ENCODE measurements around the gene CSGALNACT2. TPM values are rescaled to one million over a fixed set of nuclear protein-coding genes. Genes with fewer than 3 reads are reported as not detected.
A peak's percentile ranks its signal among the peaks of the same experiment; 100 is the strongest.

The CSGALNACT2 gene
- total RNA-seq, 2 donors from 2014 or later, result 4.7 to 6.7 TPM

DNA sequence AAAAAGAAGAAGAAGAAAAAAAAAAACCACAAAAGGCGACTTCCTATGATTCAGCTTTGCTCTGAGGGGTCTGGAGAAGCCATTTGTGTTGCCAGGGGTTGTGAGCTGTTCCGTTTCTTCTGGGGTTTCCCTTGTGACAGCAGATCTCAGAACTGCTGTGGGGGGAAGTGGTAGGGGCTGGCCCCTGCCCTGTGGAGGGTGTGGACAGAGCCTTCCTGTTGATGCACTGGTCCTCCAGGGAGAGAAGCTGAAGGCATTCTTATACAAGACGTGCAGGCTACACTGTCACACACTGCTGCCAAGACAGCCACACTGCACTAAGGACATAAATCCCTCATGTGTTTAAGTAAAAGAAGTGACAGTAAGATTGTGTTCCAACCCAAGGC is 17.3 kb upstream of the CSGALNACT2 start:
- peak in 1 of 2 donors; percentile 47 for DNase-seq

GRCh38 chr10:43121444-43121843 is 16.8 kb upstream of the CSGALNACT2 start:
- DNase-seq (no peak), ATAC-seq (no peak)
- intact Hi-C loops (cut with DNase I, micrococcal nuclease), result no loop called here

More for the DNA sequence above, 17.3 kb upstream of the CSGALNACT2 start:
- ATAC-seq, result no peak
- intact Hi-C loops (cut with DNase I, micrococcal nuclease), result no loop called here

DNA sequence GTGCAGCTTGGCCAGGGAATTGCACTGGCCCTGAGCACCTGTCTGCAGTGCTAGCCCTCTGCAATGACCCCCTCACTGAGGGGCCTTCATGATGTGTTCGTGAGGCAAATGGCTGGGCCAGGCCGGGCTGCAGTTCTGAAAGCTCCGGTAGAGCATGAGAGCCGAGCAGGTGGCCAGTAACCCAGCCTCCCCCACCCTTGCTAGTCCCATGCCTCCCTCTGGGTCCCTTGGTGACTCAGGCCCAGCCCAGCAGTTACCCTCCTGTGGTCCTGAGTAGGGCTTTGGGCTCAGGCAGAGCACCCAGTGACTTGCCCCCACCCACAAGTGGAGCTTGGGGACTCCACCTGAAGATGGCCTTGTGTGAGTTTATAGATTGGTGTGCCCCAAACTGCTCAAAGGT is 16.1 kb upstream of the CSGALNACT2 start:
- intact Hi-C loops (cut with DNase I, micrococcal nuclease), result no loop called here
- DNase-seq (no peak), ATAC-seq (no peak)

GRCh38 chr10:43122826-43123225 is 15.4 kb upstream of the CSGALNACT2 start:
- no peak for DNase-seq
- ATAC-seq, result no peak
- intact Hi-C loops (cut with DNase I, micrococcal nuclease), result no loop called here

DNA sequence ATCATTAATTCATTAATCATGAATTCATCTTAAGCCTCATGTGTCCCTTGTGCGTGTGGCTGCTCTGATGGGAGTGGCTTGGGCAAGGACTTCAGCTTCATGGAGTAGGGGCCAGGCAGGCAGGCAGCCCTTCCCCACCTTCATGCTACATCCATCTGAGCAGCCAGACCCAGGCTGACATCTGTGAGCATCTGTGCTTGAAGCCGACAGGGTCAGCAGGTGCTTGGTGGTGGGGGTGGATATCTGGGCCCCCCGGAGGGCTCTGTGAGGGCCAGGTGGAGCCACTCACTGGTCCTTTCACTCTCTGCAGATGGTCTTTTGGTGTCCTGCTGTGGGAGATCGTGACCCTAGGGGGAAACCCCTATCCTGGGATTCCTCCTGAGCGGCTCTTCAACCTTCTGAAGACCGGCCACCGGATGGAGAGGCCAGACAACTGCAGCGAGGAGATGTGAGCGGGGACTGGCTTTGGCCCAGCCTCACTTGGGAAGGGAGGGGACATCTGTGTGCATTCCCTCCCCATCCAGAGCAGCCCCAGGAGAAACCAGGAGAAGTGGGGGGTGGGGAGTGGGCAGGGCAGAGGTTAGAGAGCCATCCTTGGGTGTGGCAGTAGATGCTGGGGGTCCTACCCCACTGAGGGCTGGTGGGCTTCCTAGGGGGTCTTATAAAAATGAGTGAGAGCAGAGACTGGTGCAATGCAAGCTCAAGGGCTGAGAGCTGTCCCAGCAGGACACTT is 14.7 kb upstream of the CSGALNACT2 start:
- ATAC-seq, result no peak
- intact Hi-C loops (cut with DNase I, micrococcal nuclease), result no loop called here
- DNase-seq, result peak in 1 of 2 donors; percentile 1

GRCh38 chr10:43124094-43124521 is 14.1 kb upstream of the CSGALNACT2 start:
- intact Hi-C loops (cut with DNase I, micrococcal nuclease), result no loop called here
- ATAC-seq (no peak), DNase-seq (peak in 1 of 2 donors; percentile 1)

GRCh38 chr10:43124574-43125273 is 13.5 kb upstream of the CSGALNACT2 start:
- DNase-seq, result no peak
- intact Hi-C loops (cut with DNase I, micrococcal nuclease), result no loop called here
- ATAC-seq, result no peak

DNA sequence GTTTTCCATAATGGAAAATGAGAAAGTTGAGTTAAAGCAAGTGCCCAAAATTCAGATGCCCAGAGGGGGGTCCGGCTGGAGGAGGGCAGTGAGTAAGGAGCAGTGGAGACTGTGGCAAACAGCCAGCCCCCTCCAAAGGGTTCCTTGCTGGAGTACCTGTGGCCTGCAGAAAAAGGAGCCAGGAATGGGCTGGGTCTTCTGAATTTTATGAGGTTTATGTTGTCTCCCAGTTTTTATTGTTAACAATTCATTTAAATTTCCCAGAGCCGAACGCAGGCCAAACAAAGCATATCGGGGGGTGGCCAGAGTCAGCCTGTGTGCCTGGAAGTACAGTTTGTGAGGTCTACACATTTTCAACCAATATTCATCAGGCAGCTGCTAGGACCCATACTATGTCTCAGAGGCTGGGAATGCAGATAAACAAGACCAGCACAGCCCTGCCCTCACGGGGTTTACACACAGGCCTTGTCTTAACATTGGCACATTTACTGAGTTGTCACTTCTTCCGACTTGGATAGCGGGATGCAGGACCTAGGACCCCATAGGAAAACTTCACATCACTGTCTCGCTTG is 12.9 kb upstream of the CSGALNACT2 start:
- ATAC-seq (no peak), DNase-seq (no peak)
- intact Hi-C loops (cut with DNase I, micrococcal nuclease), result no loop called here

DNA sequence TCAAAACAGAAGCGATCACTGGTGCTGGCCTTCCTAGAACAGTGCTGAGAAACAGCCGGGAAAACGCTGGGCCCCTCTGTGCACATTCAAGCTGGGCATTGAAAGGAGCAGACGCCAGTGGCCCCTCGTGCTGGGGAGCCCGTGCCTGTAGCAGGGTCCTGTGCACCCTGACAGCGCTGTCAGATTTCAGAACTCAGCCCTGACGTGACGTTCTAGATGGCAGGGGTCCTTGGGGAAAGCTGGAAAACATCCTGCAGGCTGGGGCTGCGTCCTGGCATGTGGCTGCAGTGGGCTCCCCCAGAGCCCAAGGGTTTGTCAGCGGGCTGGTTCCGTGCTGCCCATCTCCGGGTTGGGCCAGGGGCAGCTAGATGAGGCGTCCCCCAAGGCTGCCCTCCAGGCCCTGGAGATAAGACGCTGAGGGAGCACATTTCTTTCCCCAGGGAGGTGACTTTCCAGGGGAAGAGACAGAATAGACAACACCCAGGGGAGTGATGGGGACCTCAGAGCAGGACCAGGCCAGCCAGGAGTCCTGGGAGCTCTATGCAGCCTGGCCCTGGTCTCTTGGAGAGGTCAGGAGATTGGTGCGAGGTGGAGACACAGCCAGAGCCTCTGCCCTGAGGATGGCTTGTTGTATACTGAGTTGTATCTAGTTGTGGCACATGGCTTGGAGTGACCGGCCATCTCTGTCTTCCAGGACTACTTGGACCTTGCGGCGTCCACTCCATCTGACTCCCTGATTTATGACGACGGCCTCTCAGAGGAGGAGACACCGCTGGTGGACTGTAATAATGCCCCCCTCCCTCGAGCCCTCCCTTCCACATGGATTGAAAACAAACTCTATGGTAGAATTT is 12.1 kb upstream of the CSGALNACT2 start:
- ATAC-seq, result no peak

DNA sequence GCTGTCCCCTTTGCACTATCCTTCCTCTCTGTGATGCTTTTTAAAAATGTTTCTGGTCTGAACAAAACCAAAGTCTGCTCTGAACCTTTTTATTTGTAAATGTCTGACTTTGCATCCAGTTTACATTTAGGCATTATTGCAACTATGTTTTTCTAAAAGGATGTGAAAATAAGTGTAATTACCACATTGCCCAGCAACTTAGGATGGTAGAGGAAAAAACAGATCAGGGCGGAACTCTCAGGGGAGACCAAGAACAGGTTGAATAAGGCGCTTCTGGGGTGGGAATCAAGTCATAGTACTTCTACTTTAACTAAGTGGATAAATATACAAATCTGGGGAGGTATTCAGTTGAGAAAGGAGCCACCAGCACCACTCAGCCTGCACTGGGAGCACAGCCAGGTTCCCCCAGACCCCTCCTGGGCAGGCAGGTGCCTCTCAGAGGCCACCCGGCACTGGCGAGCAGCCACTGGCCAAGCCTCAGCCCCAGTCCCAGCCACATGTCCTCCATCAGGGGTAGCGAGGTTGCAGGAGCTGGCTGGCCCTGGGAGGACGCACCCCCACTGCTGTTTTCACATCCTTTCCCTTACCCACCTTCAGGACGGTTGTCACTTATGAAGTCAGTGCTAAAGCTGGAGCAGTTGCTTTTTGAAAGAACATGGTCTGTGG is 11.4 kb upstream of the CSGALNACT2 start:
- intact Hi-C loops (cut with DNase I, micrococcal nuclease), result no loop called here
- ATAC-seq (no peak), DNase-seq (no peak)

More for the DNA sequence above, 12.1 kb upstream of the CSGALNACT2 start:
- DNase-seq, result no peak
- intact Hi-C loops (cut with DNase I, micrococcal nuclease), result no loop called here

DNA sequence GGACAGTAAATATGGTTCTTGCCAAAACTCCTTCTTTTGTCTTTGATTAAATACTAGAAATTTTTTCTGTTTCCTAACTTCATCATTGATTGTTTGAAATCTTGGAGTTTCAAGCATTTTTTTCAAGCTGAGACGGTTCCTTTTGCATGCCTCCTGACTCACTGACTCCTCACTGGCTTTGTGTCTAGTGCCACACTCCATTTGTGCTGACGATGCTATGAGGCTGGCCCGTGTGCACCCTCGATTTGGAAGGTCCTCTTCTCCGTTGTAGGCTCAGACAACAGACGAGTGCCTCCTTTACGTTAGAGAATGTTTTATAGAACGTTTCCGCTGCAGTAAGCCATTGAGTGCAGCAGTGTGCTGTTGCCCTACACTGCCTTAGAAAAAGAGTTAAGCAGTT is 10.8 kb upstream of the CSGALNACT2 start:
- DNase-seq (no peak), ATAC-seq (no peak)
- intact Hi-C loops (cut with DNase I, micrococcal nuclease), result no loop called here

DNA sequence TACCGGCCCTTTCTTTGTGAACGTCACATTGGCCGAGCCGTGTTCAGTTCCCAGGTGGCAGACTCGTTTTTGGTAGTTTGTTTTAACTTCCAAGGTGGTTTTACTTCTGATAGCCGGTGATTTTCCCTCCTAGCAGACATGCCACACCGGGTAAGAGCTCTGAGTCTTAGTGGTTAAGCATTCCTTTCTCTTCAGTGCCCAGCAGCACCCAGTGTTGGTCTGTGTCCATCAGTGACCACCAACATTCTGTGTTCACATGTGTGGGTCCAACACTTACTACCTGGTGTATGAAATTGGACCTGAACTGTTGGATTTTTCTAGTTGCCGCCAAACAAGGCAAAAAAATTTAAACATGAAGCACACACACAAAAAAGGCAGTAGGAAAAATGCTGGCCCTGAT is 9.9 kb upstream of the CSGALNACT2 start:
- no peak for DNase-seq
- no peak for ATAC-seq
- intact Hi-C loops (cut with DNase I, micrococcal nuclease), result no loop called here

- intact Hi-C loops (cut with DNase I, micrococcal nuclease), result no loop called here
- ATAC-seq (no peak), DNase-seq (no peak)
These were observed 9.1 kb upstream of the CSGALNACT2 start for GRCh38 chr10:43128958-43129706.

- DNase-seq, result no peak
- intact Hi-C loops (cut with DNase I, micrococcal nuclease), result no loop called here
- no peak for ATAC-seq
These were observed 7.5 kb upstream of the CSGALNACT2 start for GRCh38 chr10:43130770-43131171.

DNA sequence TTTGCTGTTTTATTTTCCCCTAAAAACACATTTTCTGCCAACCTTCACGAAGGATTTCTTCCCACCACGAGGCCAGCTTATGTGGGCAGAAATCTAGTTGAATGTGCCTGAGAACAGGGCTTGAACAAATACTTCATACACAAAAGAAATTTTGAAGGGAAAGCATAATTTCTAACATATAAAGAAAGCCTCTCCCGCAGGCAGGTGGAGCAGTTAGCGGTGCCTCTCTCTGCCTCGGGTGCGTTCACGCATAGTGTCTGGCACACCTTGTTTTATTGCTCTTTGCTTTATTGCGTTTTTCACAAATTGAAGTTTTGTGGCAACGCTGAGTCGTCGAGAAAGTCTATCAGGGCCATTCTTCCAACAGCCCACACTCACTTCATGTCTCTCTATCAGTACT is 7.0 kb upstream of the CSGALNACT2 start:
- DNase-seq (no peak), ATAC-seq (peak; percentile 50)
- intact Hi-C loops (cut with DNase I, micrococcal nuclease), result no loop called here

DNA sequence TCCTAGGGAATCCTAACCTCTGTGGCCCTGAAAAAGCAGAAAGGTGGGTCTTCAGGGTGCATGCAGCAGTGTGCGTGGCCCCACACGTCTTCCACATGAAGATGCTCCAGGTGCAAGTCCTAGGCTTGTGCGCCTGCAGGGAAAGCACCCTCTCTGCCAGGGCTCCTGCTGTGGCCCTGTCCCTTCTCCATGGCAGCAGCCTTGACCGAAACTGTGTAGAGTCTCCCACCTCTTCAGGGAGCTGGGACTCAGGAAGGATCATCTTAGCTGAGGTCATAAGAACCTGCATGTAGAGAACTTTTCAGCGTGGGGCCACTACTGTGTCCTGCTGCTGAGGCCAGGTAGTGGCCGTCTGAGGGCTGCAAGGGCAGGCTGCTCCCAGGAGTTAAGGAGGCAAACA is 6.3 kb upstream of the CSGALNACT2 start:
- DNase-seq (no peak), ATAC-seq (no peak)
- intact Hi-C loops (cut with DNase I, micrococcal nuclease), result no loop called here

DNA sequence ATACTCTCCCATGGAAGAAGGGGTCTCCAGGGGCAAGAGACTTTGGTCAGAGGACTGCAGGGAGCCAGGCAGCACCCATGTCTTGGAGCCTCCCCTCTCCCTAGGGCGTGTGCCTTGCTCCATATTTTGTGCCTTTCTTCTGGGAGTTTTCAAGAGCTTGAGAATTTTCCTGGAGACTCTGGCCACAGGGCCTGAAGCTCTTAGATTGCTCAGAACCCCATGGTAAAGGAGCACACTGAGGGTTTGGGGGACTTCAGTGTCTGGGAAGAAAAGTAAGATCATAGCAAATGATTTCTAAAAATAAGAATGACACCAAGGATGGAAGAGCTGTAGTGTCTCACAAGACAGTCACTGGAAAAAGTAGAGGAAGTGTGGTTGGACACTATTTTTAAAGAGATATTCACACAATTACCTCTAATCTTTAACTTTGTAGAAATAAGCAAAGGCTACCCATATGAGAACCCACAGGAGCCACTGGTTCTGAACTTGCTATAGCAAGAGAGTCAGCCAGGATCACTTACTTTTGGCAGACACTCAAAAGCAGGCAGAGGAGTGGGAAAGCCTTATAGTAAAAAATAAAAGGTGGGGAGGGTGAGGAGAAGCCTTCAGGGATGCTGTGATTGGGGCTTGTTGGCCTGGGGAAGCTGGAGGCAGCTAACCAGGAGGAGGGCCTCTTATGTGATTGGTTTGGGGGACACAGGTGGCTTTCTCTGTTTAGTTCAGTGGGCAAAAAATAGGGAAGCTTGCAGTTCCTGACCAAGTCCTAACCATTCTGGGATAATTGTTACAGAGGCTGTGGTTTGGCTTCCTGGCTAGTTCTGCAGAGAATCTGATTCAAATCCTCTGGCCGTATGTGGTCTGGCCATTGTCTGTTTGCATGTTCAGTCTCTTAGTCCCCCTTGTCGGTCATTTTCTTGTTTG is 5.1 kb upstream of the CSGALNACT2 start:
- no peak for ATAC-seq
- no peak for DNase-seq
- intact Hi-C loops (cut with DNase I, micrococcal nuclease), result no loop called here
